CD14-positive monocyte (primary cell): Measurements from ENCODE around the gene FANCL. TPM values are rescaled to one million over a fixed set of nuclear protein-coding genes. Genes with fewer than 3 reads are reported as not detected.
A peak's percentile ranks its signal among the peaks of the same experiment; 100 is the strongest.

Source experiments
- DNase-seq, 3 donors: peaks; one replicate each; pipeline ENCODE4 v3.0.0-alpha.2; 2011 to 2022
- H2AFZ ChIP-seq: 2 replicates; pipeline ENCODE4 v1.6.0; 2012; ENCODE audit warnings: mild to moderate bottlenecking, low read depth, low read length, inconsistent platforms; ENCODE audit not compliant: insufficient read depth, poor library complexity, severe bottlenecking
- H3K27ac ChIP-seq, 2 donors: 1 replicate in 1 of 2; 2 replicates in 1 of 2; pipeline ENCODE4 v1.5.1; 2012 to 2013; ENCODE audit warnings: low read length in 2 of 2, control low read depth in 1 of 2, inconsistent platforms in 1 of 2, low read depth in 1 of 2, mild to moderate bottlenecking in 1 of 2
- H3K27me3 ChIP-seq, 2 donors: one replicate each; pipeline versions ENCODE4 v1.6.0 to v1.6.1; 2011 to 2013; ENCODE audit warnings: low read length in 2 of 2; ENCODE audit not compliant: control insufficient read depth in 2 of 2, insufficient read depth in 2 of 2
- H3K36me3 ChIP-seq, 2 donors: replicated peaks in 1 of 2; 1 replicate in 1 of 2; 2 replicates in 1 of 2; pipeline versions ENCODE4 v1.5.1 to v1.6.1; 2012 to 2013; ENCODE audit warnings: low read length in 2 of 2, control low read depth in 1 of 2, inconsistent platforms in 1 of 2, mild to moderate bottlenecking in 1 of 2; ENCODE audit not compliant: insufficient read depth in 2 of 2, control insufficient read depth in 1 of 2
- H3K4me1 ChIP-seq, 2 donors: 1 replicate in 1 of 2; 2 replicates in 1 of 2; pipeline versions ENCODE4 v1.5.1 to v1.6.1; 2012 to 2013; ENCODE audit warnings: low read length in 2 of 2, control low read depth in 1 of 2, inconsistent platforms in 1 of 2, mild to moderate bottlenecking in 1 of 2, moderate library complexity in 1 of 2; ENCODE audit not compliant: insufficient read depth in 2 of 2, control insufficient read depth in 1 of 2
- H3K4me2 ChIP-seq: replicated peaks from 2 replicates; pipeline ENCODE3; 2012; ENCODE audit warnings: low read length, moderate library complexity, mild to moderate bottlenecking; ENCODE audit not compliant: poor library complexity, severe bottlenecking; ENCODE audit errors: extremely low read depth
- H3K4me3 ChIP-seq, 3 experiments: fragments of 200-600 bp in 1 of 3; sonication (generic) in 1 of 3; replicated peaks in 1 of 3; 1 replicate in 2 of 3; 2 replicates in 1 of 3; pipeline ENCODE4 v1.5.1; 2011 to 2013; ENCODE audit warnings: low read length in 3 of 3, mild to moderate bottlenecking in 3 of 3, control low read depth in 2 of 3, low read depth in 2 of 3, inconsistent platforms in 1 of 3, moderate library complexity in 1 of 3
- H3K79me2 ChIP-seq: 2 replicates; pipeline ENCODE4 v1.6.0; 2012; ENCODE audit warnings: mild to moderate bottlenecking, control low read depth, inconsistent platforms, low read length, moderate library complexity; ENCODE audit not compliant: insufficient read depth
- H3K9ac ChIP-seq: 2 replicates; pipeline ENCODE4 v1.6.0; 2017; ENCODE audit warnings: low read length, mild to moderate bottlenecking; ENCODE audit not compliant: insufficient read depth, poor library complexity, severe bottlenecking
- H3K9me3 ChIP-seq, 2 donors: replicated peaks in 1 of 2; 1 replicate in 1 of 2; 2 replicates in 1 of 2; pipeline versions ENCODE4 v1.5.1 to v1.6.1; 2012 to 2013; ENCODE audit warnings: low read length in 2 of 2, control low read depth in 1 of 2; ENCODE audit not compliant: control insufficient read depth in 1 of 2, insufficient read depth in 1 of 2
- H4K20me1 ChIP-seq: 2 replicates; pipeline ENCODE4 v1.6.0; 2012; ENCODE audit warnings: mild to moderate bottlenecking, low read length, control low read depth, moderate library complexity; ENCODE audit not compliant: insufficient read depth
- H3K27ac Mint-ChIP-seq, 7 donors: one replicate each; pipeline ENCODE4 v1.8.0; 2020; ENCODE audit warnings: mild to moderate bottlenecking in 7 of 7, mixed read lengths in 7 of 7, moderate library complexity in 6 of 7, inconsistent platforms in 2 of 7
- H3K27me3 Mint-ChIP-seq, 3 donors: one replicate each; pipeline ENCODE4 v1.8.0; 2021 to 2022; ENCODE audit warnings: low read depth in 3 of 3, mild to moderate bottlenecking in 3 of 3, mixed read lengths in 3 of 3, moderate library complexity in 3 of 3, inconsistent platforms in 1 of 3
- H3K36me3 Mint-ChIP-seq, 2 donors: one replicate each; pipeline ENCODE4 v1.8.0; 2020; ENCODE audit warnings: mixed read lengths in 2 of 2, inconsistent platforms in 1 of 2, mild to moderate bottlenecking in 1 of 2
- H3K4me1 Mint-ChIP-seq: one replicate; pipeline ENCODE4 v1.8.0; 2020; ENCODE audit warnings: mild to moderate bottlenecking, mixed read lengths
- H3K4me3 Mint-ChIP-seq, 2 donors: one replicate each; pipeline ENCODE4 v1.8.0; 2020; ENCODE audit warnings: mild to moderate bottlenecking in 2 of 2, mixed read lengths in 2 of 2, moderate library complexity in 1 of 2
- H3K9me3 Mint-ChIP-seq, 7 donors: one replicate each; pipeline ENCODE4 v1.8.0; 2020 to 2022; ENCODE audit warnings: mixed read lengths in 7 of 7, mild to moderate bottlenecking in 6 of 7, moderate library complexity in 6 of 7, inconsistent platforms in 2 of 7
- WGBS: methylation state at CpG from one replicate; pipeline ENCODE4 v1.1.5; 2013; ENCODE audit warnings: missing lambda C conversion rate; ENCODE audit not compliant: insufficient coverage; 5-methylcytosine and 5-hydroxymethylcytosine counted together
- intact Hi-C, 2 donors: fragments of 100-400 bp; cut with micrococcal nuclease; formaldehyde crosslinking; loops; one replicate each; pipeline versions ENCODE4 v1.15.0 to v1.15.1; 2023
- polyA plus RNA-seq, 3 donors: library from polyadenylated mRNA; depleted of rRNA in 1 of 3; unstranded in 2 of 3; stranded (reverse) in 1 of 3; fragments of 300-500 nt in 2 of 3; fragments of >200 nt in 1 of 3; fragmentation: Illumina TruSeq in 2 of 3; gene quantifications; 1 replicate in 2 of 3; 2 replicates in 1 of 3; pipeline ENCODE4 v1.2.3, GENCODE V29; 2012 to 2021
- TF ChIP-seq, protein P1 (sequence below): fragments of 200-600 bp; IDR thresholded peaks from one replicate; pipeline ENCODE4 v1.8.0; 2022; ENCODE audit warnings: antibody characterized with exemption, mild to moderate bottlenecking

The FANCL gene
- polyA plus RNA-seq, 3 donors, result 2.2 to 2.6 (median 2.5) TPM

- TF ChIP-seq, protein P1, sequence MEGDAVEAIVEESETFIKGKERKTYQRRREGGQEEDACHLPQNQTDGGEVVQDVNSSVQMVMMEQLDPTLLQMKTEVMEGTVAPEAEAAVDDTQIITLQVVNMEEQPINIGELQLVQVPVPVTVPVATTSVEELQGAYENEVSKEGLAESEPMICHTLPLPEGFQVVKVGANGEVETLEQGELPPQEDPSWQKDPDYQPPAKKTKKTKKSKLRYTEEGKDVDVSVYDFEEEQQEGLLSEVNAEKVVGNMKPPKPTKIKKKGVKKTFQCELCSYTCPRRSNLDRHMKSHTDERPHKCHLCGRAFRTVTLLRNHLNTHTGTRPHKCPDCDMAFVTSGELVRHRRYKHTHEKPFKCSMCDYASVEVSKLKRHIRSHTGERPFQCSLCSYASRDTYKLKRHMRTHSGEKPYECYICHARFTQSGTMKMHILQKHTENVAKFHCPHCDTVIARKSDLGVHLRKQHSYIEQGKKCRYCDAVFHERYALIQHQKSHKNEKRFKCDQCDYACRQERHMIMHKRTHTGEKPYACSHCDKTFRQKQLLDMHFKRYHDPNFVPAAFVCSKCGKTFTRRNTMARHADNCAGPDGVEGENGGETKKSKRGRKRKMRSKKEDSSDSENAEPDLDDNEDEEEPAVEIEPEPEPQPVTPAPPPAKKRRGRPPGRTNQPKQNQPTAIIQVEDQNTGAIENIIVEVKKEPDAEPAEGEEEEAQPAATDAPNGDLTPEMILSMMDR, result no peak
- Mint-ChIP-seq H3K27ac (no peak overlapping the region), H3K9me3 (no peaks in the 10 kb centered on the region), H3K4me1 (no peaks in the 10 kb centered on the region), H3K27me3 (no peaks in the 10 kb centered on the region), H3K4me3 (no peak overlapping the region), H3K36me3 (peaks cover 16 to 23% of the 10 kb centered on the region in 2 donors)
- Histone ChIP-seq H3K4me2 (no peak overlapping the region), H3K4me3 (no peak overlapping the region), H3K9ac (no peak overlapping the region), H3K27ac (no peak overlapping the region), H3K9me3 (no peaks in the 10 kb centered on the region), H4K20me1 (no peaks in the 10 kb centered on the region), H3K27me3 (no peaks in the 10 kb centered on the region), H3K36me3 (peaks cover 5 to 12% of the 10 kb centered on the region in 2 donors), H3K79me2 (peaks cover 16% of the 10 kb centered on the region), H2AFZ (no peak overlapping the region), H3K4me1 (no peaks in the 10 kb centered on the region)
- no CpG with 5 or more reads among the region's 1 CpG for WGBS
- DNase-seq, result no peak
- intact Hi-C loops, result no loop called here
Measured at GRCh38 chr2:58228299-58228698, 12.8 kb downstream of the FANCL start.

DNA sequence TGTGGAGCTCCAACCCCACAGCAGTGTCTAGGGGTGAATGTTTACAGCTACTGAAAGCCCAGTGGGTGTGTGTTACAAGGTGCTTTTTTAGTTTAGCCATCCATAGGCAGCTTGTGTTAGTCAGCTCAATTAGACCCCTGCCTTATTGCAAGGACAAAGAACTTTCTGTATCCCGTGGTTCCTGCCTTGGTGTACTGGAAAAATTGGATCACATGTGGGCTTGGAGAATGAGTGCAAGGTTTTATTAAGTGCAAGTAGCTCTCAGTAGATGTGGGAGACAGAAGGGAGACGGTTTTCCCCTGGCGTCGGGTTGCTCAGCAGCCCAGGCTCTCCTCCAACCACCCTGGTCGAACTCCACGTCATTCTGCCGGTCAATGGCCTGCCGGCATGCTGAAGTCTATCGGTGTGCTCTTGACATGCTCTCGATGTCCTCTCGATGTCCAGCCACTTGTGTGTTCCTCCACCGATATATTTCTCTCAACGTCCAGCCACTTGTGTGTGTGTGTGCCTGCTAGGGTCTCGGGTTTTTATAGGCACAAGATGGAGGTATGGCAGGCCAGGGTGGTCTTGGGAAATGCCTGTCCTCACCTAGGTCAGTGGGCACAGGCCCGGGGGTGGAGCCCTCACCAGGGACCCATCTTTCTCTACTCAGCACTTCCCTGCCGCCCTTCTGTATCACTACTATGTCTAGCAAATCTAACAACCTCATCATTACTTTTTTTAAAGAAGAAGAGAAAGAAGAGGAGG is 13.8 kb downstream of the FANCL start:
- H3K9me3 ChIP-seq, result no peaks in the 10 kb centered on the region
- no peak for DNase-seq
- H4K20me1 ChIP-seq, result no peaks in the 10 kb centered on the region
- H3K27me3 ChIP-seq, result no peaks in the 10 kb centered on the region
- intact Hi-C loops, result no loop called here
- peaks cover 7% of the 10 kb centered on the region for H3K79me2 ChIP-seq
- H3K4me2 ChIP-seq, result no peak overlapping the region
- H3K4me1 Mint-ChIP-seq, result no peaks in the 10 kb centered on the region
- H2AFZ ChIP-seq, result no peak overlapping the region
- no peak overlapping the region for H3K9ac ChIP-seq
- no peaks in the 10 kb centered on the region for H3K27me3 Mint-ChIP-seq
- H3K4me3 Mint-ChIP-seq, result no peak overlapping the region
- 96% methylated on average over 8 of the region's 16 CpGs for WGBS
- H3K36me3 ChIP-seq, result peaks cover 5 to 12% of the 10 kb centered on the region in 2 donors
- H3K27ac ChIP-seq, result no peak overlapping the region
- peaks cover 16 to 23% of the 10 kb centered on the region in 2 donors for H3K36me3 Mint-ChIP-seq
- TF ChIP-seq, protein P1, result no peak
- no peak overlapping the region for H3K4me3 ChIP-seq
- H3K4me1 ChIP-seq, result no peaks in the 10 kb centered on the region
- H3K9me3 Mint-ChIP-seq, result no peaks in the 10 kb centered on the region
- H3K27ac Mint-ChIP-seq, result peak overlapping the region in 2 of 7 donors; percentile 19 to 30
